HepG2 (cell line): ENCODE data around the gene STX1B. TPM values are rescaled to one million over a fixed set of nuclear protein-coding genes. Genes with fewer than 3 reads are reported as not detected.

ENCODE experiments used
- AKNA ChIP-seq: sonication (generic); formaldehyde crosslinking; IDR thresholded peaks from 2 replicates; pipeline ENCODE4 v1.4.0; 2020; ENCODE audit warnings: missing genetic modification reagents, borderline replicate concordance
- ELF4 ChIP-seq: sonication (generic); formaldehyde crosslinking; IDR thresholded peaks from 2 replicates; pipeline ENCODE4 v1.5.0; 2020; ENCODE audit warnings: missing genetic modification reagents, mild to moderate bottlenecking, moderate library complexity, borderline replicate concordance
- HDAC1 ChIP-seq: sonication (generic); formaldehyde crosslinking; IDR thresholded peaks from 2 replicates; pipeline ENCODE4 v1.5.1; 2020; ENCODE audit warnings: mild to moderate bottlenecking, missing genetic modification reagents
- KAT8 ChIP-seq: IDR thresholded peaks from 2 replicates; pipeline ENCODE4 v1.6.1; 2016; ENCODE audit warnings: missing genetic modification reagents, missing compliant biosample characterization
- KDM5B ChIP-seq: sonication (generic); formaldehyde crosslinking; IDR thresholded peaks from 2 replicates; pipeline ENCODE4 v1.4.0; 2020; ENCODE audit warnings: missing genetic modification reagents, mild to moderate bottlenecking, borderline replicate concordance
- PLRG1 ChIP-seq: fragments of 450-650 bp; conservative IDR thresholded peaks from 2 replicates; pipeline ENCODE4 v1.6.1; 2016
- SRF ChIP-seq: IDR thresholded peaks from 2 replicates; pipeline ENCODE4 v1.6.1; 2011; ENCODE audit warnings: mild to moderate bottlenecking, low read depth, low read length, moderate library complexity
- ZBTB26 ChIP-seq: IDR thresholded peaks from 2 replicates; pipeline ENCODE4 v1.6.1; 2016; ENCODE audit warnings: missing compliant biosample characterization, missing genetic modification reagents, borderline replicate concordance
- ZNF17 ChIP-seq: sonication (generic); formaldehyde crosslinking; IDR thresholded peaks from 2 replicates; pipeline ENCODE4 v1.5.0; 2020; ENCODE audit warnings: mild to moderate bottlenecking, missing genetic modification reagents
- ZNF253 ChIP-seq: sonication (generic); formaldehyde crosslinking; IDR thresholded peaks from 2 replicates; pipeline ENCODE4 v1.8.0; 2022; ENCODE audit warnings: mild to moderate bottlenecking, missing genetic modification reagents, borderline replicate concordance
- ZNF335 ChIP-seq: sonication (generic); formaldehyde crosslinking; IDR thresholded peaks from 2 replicates; pipeline ENCODE4 v1.4.0; 2020; ENCODE audit warnings: missing genetic modification reagents
- ZNF768 ChIP-seq: sonication (generic); formaldehyde crosslinking; IDR thresholded peaks from 2 replicates; pipeline ENCODE4 v1.4.0; 2020; ENCODE audit warnings: missing genetic modification reagents
- ZSCAN21 ChIP-seq: sonication (generic); formaldehyde crosslinking; IDR thresholded peaks from 2 replicates; pipeline ENCODE4 v1.8.0; 2022; ENCODE audit warnings: mild to moderate bottlenecking, missing genetic modification reagents, moderate library complexity, borderline replicate concordance
- polyA plus RNA-seq, 8 experiments: library from polyadenylated mRNA; depleted of rRNA in 3 of 8; stranded (reverse) in 7 of 8; unstranded in 1 of 8; fragments of >200 nt; fragmentation: Illumina TruSeq in 4 of 8; extraction: Trizol in 4 of 8; gene quantifications; 2 replicates each; pipeline versions ENCODE4 v1.2.1 to v1.2.3, GENCODE V29; 2011 to 2016; ENCODE audit warnings: low read depth in 4 of 8, missing spikeins in 1 of 8, mixed read lengths in 1 of 8; ENCODE audit not compliant: insufficient read depth in 1 of 8
- total RNA-seq, 5 experiments: library from RNA; depleted of rRNA; stranded (reverse); fragments of >200 nt; fragmentation: Illumina TruSeq; extraction: Trizol; gene quantifications; 2 replicates each; pipeline ENCODE4 v1.2.3, GENCODE V29; 2016; ENCODE audit warnings: low read depth in 1 of 5
- TF ChIP-seq, protein P1 (sequence below): IDR thresholded peaks from 2 replicates; pipeline ENCODE4 v1.6.1; 2016; ENCODE audit warnings: missing genetic modification reagents, missing compliant biosample characterization
- TF ChIP-seq, protein P2 (sequence below): sonication (generic); formaldehyde crosslinking; IDR thresholded peaks from 2 replicates; pipeline ENCODE4 v1.5.1; 2020; ENCODE audit warnings: missing genetic modification reagents, mild to moderate bottlenecking, borderline replicate concordance
- TF ChIP-seq, protein P3 (sequence below): sonication (generic); formaldehyde crosslinking; IDR thresholded peaks from 2 replicates; pipeline ENCODE4 v1.4.0; 2020; ENCODE audit warnings: missing genetic modification reagents, borderline replicate concordance
- TF ChIP-seq, protein P4 (sequence below): fragments of 450-650 bp; IDR thresholded peaks from 2 replicates; pipeline ENCODE4 v1.6.1; 2016

STX1B gene
- total and polyA plus RNA-seq, 2 of the 13 experiments (the other 11 are each of a cell fraction or from before 2014, with no cell fraction given) = 2.1 to 3.0 TPM

GRCh38 chr16:30953511-30954124 lies 56.8 kb downstream of the STX1B start (continued):
- TF ChIP-seq, protein P1, sequence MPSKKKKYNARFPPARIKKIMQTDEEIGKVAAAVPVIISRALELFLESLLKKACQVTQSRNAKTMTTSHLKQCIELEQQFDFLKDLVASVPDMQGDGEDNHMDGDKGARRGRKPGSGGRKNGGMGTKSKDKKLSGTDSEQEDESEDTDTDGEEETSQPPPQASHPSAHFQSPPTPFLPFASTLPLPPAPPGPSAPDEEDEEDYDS (CRISPR knock-in tag) = no peak
- TF ChIP-seq ZSCAN21 (peak; percentile 50), ZBTB26 (CRISPR knock-in tag) (no peak), ZNF253 (CRISPR knock-in tag) (no peak), KAT8 (CRISPR knock-in tag) (peak; percentile 72; the same call in 1 of the 2 replicates), ZNF17 (no peak), AKNA (no peak), KDM5B (CRISPR knock-in tag) (peak; percentile 36; the same call in 1 of the 2 replicates), ZNF335 (CRISPR knock-in tag) (no peak), HDAC1 (CRISPR knock-in tag) (peak; percentile 59), ELF4 (CRISPR knock-in tag) (no peak), SRF (no peak), ZNF768 (CRISPR knock-in tag) (no peak; the same call in 1 of the 2 replicates), PLRG1 (no peak)
- TF ChIP-seq, protein P2, sequence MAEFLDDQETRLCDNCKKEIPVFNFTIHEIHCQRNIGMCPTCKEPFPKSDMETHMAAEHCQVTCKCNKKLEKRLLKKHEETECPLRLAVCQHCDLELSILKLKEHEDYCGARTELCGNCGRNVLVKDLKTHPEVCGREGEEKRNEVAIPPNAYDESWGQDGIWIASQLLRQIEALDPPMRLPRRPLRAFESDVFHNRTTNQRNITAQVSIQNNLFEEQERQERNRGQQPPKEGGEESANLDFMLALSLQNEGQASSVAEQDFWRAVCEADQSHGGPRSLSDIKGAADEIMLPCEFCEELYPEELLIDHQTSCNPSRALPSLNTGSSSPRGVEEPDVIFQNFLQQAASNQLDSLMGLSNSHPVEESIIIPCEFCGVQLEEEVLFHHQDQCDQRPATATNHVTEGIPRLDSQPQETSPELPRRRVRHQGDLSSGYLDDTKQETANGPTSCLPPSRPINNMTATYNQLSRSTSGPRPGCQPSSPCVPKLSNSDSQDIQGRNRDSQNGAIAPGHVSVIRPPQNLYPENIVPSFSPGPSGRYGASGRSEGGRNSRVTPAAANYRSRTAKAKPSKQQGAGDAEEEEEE (CRISPR knock-in tag) = no peak
- TF ChIP-seq, protein P3, sequence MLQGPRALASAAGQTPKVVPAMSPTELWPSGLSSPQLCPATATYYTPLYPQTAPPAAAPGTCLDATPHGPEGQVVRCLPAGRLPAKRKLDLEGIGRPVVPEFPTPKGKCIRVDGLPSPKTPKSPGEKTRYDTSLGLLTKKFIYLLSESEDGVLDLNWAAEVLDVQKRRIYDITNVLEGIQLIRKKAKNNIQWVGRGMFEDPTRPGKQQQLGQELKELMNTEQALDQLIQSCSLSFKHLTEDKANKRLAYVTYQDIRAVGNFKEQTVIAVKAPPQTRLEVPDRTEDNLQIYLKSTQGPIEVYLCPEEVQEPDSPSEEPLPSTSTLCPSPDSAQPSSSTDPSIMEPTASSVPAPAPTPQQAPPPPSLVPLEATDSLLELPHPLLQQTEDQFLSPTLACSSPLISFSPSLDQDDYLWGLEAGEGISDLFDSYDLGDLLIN (CRISPR knock-in tag) = no peak
- TF ChIP-seq, protein P4, sequence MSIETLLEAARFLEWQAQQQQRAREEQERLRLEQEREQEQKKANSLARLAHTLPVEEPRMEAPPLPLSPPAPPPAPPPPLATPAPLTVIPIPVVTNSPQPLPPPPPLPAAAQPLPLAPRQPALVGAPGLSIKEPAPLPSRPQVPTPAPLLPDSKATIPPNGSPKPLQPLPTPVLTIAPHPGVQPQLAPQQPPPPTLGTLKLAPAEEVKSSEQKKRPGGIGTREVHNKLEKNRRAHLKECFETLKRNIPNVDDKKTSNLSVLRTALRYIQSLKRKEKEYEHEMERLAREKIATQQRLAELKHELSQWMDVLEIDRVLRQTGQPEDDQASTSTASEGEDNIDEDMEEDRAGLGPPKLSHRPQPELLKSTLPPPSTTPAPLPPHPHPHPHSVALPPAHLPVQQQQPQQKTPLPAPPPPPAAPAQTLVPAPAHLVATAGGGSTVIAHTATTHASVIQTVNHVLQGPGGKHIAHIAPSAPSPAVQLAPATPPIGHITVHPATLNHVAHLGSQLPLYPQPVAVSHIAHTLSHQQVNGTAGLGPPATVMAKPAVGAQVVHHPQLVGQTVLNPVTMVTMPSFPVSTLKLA = no peak
